GM10266 (cell line): Measurements from ENCODE around the gene CYP11A1.

Source experiments
- DNase-seq: peaks from one replicate; pipeline ENCODE4 v3.0.0; 2012; ENCODE audit errors: extremely low spot score
- TF ChIP-seq, protein P1 (sequence below): IDR thresholded peaks from 2 replicates; pipeline ENCODE4 v1.5.1; 2012; ENCODE audit warnings: mild to moderate bottlenecking, low read depth; ENCODE audit not compliant: control insufficient read depth, insufficient read depth; ENCODE audit errors: missing control alignments

The CYP11A1 gene

DNA sequence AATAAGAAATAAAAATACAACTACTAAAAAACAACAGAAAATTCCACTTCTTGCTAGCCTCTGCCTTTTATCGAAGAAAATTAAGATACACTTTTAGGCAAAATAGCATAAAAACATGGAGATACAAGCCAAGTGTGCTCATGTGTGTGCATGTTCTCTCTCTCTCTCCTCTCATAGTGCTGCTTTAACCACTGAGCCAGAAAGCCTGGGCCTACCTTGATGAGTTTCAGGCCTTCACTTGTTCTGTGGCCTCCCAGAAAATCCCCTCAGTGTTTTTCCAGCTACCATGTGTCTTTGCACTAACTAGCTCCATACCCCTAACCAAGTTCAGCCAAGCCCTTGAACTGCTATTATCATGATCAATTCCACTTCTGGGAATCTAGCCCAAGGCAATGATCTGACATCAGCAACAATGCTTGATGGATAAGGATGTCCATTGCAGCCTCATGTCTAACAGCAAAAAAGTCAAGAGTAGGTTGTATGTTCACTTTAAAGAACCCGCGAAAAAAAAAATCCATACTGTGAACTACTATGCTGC is 18.1 kb downstream of the CYP11A1 start:
- TF ChIP-seq, protein P1, sequence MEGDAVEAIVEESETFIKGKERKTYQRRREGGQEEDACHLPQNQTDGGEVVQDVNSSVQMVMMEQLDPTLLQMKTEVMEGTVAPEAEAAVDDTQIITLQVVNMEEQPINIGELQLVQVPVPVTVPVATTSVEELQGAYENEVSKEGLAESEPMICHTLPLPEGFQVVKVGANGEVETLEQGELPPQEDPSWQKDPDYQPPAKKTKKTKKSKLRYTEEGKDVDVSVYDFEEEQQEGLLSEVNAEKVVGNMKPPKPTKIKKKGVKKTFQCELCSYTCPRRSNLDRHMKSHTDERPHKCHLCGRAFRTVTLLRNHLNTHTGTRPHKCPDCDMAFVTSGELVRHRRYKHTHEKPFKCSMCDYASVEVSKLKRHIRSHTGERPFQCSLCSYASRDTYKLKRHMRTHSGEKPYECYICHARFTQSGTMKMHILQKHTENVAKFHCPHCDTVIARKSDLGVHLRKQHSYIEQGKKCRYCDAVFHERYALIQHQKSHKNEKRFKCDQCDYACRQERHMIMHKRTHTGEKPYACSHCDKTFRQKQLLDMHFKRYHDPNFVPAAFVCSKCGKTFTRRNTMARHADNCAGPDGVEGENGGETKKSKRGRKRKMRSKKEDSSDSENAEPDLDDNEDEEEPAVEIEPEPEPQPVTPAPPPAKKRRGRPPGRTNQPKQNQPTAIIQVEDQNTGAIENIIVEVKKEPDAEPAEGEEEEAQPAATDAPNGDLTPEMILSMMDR = no peak

DNA sequence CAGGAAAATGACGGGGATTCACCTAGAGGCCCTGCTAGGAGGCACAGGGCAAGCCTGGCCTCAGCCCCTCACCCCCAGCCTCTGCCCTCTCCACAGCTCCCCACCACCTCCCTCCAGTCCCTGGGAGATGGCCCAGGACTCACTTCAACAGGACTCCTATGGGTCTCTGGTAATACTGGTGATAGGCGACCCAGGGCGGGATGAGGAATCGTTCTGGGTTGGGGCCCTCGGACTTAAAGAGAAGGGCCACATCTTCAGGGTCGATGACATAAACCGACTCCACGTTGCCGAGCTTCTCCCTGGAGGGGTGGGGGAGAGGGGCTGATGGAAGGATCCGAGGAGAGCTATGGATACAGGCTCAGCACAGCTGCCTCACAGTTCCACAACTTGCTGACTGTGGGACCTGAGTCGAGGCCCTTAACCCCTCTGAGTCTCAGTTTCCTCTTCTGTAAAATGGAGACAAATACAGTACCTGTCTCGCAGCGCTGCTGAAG is 19.6 kb downstream of the CYP11A1 start:
- TF ChIP-seq, protein P1 = no peak
- no peak for DNase-seq

More for the DNA sequence above, 18.1 kb downstream of the CYP11A1 start:
- DNase-seq = no peak

DNA sequence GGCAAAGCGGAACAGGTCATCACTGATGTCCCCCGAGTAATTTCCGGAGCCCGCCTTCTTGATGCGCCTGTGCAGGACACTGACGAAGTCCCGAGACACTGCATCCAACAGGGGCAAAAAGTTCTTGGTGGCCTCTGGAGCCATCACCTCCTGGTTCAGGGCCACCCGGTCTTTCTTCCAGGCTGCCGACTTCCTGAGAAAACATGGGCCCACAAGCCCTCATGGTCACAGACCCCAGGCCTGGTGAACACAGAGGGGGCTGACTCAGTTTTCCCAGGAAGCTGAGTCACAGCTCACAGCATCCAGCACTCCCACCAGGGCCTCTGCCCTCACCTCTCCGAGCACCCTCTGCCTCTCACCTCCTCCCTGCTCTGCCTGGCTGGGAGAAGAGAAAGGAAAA is 22.4 kb downstream of the CYP11A1 start:
- no peak for DNase-seq
- TF ChIP-seq, protein P1 = no peak

DNA sequence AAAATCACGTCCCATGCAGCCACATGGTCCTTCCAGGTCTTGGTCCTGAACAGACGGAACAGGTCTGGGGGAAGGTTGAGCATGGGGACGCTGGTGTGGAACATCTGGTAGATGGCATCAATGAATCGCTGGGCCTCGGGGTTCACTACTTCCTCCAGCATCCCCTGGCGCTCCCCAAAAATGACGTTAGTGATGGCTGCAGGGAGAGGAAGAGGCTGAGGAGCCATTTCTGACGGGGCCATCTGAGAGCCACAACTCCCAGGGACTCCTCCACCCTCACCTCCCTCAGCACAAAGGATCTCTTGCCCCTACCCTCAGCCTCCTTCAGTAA is 23.7 kb downstream of the CYP11A1 start:
- DNase-seq = no peak
- TF ChIP-seq, protein P1 = no peak

DNA sequence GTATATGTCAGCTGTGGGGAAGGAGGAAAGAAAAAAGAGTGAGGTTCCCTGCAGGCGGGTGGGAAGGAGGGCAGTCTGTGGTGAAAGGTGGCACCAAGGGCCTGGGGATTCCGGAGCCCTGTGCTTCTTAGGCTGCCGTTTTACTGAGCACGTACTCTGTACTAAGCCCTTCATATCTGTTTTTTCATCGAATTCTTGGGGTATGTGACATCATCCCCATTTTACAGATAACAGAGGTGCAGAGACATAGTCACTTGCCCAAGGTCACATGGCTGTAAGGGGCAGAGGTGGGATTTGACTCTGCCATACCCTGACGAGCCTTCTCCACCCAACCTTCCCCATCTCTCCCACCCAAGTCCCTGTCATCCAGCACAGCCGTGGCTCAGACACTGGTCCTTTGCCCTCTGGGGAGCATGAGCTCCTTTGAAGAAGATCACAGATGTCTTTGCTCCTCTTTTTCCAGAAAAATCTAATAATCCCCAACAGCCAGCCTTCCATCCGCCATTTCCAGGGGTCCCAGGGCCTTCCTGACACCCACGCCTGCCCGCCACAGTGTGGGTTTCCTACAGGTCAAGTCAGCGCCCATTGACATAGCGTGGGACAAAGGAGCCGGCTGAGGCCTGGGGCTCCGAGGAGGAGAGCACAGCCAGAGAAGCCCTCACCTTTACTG is 24.2 kb downstream of the CYP11A1 start:
- no peak for DNase-seq
- TF ChIP-seq, protein P1 = no peak

DNA sequence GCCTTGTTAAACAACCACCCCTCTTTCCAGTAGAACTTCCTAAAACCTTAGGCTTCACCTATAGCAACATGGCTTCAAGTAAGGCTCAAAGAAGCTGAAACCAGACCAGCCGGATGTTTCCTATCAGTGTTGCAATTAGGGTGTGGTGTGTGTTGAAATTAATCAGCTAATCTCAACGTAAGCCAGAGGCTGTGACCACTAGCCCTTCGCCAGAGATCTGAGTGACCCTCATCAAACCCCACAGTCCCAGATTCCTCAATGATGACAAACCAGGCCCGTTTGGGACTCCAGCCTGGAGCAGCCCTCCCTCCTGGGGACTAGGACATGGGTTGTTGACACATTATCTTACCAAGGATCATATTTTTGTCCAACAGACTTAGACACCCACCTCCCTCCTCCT is 27.3 kb downstream of the CYP11A1 start:
- no peak for DNase-seq
- TF ChIP-seq, protein P1 = no peak

DNA sequence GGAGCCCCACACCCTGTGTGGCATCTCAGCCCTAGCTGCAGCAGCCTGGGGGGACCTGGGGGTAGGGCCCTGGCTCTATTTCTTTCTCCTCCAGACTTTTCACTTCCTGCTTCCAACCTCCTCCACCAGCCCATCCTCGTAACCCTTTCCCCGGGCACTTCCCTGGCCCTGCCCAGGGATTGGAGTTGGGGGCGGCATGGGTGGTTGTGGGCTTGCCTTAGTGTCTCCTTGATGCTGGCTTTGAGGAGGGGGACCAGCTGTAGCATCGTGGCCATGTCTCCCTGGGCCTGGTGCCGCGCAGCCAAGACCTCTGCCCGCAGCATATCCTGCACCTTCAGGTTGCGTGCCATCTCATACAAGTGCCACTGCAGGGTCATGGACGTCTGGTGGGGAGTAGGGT is 28.1 kb downstream of the CYP11A1 start:
- TF ChIP-seq, protein P1 = no peak
- no peak for DNase-seq
